ENCODE results near the gene PPP1R26.
"Not testable (repeated sequence)": the region's sequence is repeated elsewhere in the genome, so short reads cannot be mapped to it uniquely, and the experiment has no call there.

GRCh38 chr9:135534826-135535225 is 55.2 kb downstream of the PPP1R26 start:
- TF ChIP-seq CTCF, POLR2A (IDR thresholded peaks at IDR 0.05): not testable (repeated sequence)

Measured in esophagus squamous epithelium (tissue), 4 donors.